IPS DF 4.7 (cell line): ENCODE data around the gene PDCL3.

ENCODE experiments used
- DNase-seq: peaks from one replicate; pipeline ENCODE4 v3.0.0-alpha.2; 2013; ENCODE audit warnings: low spot score; ENCODE audit errors: extremely low read depth

The PDCL3 gene

DNA sequence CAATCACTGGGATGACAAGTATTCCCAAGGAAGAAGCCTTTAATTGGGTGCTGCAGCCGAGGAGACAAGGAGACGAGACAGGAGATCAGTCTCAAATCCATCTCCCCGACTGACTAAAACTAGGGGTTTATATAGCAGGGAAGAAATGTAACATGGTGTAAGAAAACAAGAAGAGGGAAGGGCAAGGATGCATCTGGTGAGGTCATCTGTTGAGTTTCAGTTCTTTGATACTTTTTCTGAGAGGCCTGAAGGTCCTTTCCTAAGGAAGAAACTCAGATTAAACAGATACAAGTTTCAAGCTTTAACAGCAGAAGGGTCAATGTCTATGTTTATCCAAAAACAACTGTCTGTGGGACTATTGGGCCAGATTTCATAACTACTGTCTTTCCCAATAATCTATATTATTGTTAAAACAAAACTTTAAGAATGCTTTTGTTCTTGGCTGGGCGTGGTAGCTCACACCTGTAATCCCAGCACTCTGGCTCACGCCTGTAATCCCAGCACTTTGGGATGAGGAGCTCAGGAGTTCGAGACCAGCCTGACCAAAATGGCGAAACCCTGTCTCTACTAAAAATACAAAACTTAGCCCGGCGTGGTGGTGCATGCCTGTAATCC is 2.5 kb upstream of the PDCL3 start:
- no peak for DNase-seq

DNA sequence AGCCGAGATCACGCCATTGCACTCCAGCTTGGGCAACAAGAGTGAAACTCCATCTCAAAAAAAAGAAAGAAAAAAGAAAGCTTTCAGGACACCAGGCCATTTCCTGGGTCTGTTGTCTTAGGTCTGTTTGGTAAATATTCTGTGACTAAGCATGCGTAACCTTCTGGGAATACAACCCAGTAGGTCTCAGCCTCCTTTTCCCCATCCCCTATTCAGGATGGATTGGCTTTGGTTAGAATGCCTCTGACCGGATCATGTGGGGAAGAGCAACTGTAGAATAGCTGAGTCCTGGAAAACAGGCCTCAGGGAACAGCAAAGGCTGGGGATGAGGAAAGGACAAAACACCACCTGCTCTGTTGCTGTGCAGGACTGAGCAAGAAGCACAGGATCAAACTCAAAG is 1.6 kb upstream of the PDCL3 start:
- DNase-seq, result no peak

- DNase-seq, result no peak
Measured at GRCh38 chr2:100563407-100564247, 834 bp downstream of the PDCL3 start.

- no peak for DNase-seq
Measured at GRCh38 chr2:100568989-100569388, 6.2 kb downstream of the PDCL3 start.

- no peak for DNase-seq
Measured at GRCh38 chr2:100571668-100572067, 8.9 kb downstream of the PDCL3 start.

DNA sequence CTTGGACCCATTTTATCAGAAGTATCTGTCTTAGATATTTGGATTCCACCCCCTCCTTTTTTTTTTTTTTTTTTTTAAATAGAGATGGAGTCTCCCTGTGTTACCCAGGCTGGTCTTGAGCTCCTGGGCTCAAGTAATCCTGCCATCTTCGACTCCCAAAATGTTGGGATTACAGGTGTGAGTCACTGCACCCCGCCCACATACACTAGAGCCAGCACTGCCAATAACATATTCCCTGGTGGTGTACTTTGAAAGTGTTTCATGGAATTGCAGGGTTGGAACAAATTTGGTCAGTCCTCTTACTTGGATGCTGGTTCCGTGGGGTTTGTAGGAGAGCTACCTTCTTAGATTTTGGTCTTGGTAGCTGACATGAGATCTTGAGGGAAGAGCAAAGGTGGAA is 15.0 kb downstream of the PDCL3 start:
- DNase-seq, result no peak

DNA sequence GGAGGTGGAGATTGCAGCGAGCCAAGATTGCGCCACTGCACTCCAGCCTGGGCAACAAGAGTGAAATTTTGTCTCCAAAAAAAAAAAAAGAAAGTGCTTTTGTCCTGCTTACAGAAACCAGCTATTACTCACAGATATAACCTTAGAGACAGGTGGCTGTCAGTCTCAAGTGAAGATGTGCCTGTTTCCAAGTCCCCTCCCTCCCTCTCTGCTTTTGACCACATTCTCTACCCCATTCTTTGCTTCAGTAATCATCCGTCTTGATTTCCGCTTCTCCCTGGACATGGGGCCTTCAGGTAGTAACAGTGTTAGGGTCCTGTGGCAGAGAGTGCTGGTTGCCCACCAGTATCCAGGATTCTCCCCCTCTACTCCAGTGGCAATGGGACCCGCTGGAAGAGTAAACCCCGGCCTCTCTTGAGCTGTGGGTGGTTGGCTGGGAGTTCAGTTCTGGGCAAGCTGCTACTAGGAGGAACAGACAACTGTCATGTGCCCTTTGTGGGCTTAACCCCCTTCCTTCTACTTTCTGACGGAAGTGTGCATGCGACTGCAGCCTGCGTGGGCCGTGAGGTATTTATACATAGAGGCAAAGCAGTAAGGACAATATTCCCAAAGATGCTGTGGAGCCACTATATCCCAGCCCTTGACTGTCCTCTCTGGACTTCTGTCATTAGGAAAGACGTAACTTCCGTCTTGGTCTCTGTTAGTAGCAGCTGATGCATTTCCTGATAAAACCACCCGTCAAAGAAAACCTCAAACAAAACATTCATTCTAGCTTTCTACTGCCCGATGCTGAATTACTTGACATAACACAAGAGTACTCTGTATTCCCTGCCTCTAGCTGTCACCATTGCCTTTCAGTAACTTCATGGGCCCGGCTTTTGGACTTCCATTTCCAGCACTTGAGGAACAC is 17.8 kb downstream of the PDCL3 start:
- no peak for DNase-seq

DNA sequence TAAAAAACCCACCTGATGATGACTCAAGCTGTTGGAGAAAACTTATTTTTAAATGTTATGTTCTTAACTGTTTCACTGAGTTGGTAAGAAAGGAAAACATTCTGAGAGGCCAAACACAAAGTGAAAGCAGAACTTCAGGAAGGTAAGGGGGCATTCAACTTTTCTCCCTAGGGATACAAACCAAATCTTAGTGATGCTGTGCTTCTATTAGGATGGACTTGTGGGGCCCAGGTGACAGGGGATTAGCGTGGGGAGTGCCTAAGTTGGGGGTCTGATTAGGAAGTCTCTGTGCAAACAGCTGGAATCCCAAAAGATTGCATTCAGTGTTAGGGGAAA is 18.5 kb downstream of the PDCL3 start:
- no peak for DNase-seq

- no peak for DNase-seq
Measured at GRCh38 chr2:100584816-100585215, 22.0 kb downstream of the PDCL3 start.

GRCh38 chr2:100588071-100588786 is 25.4 kb downstream of the PDCL3 start:
- DNase-seq, result no peak

DNA sequence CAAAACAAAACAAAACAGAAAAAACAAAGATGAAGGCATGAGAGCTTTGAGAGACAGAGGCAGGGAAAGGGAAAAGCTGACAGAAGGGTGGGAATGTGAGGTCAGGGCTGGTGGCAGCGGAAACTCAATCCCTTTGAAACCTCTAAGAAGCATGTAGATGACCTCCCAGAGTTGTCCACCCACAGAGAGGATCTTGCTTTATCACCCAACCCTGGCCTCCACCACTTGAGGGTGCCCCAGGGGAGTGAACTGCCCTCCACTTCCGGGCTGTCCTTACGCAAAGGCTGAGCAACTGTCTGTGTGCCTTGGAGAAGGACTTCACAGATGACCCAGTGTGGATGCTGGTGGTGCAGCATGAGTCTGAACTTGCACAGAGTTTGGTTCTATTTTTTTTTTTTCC is 26.7 kb downstream of the PDCL3 start:
- no peak for DNase-seq

GRCh38 chr2:100592226-100592625 is 29.4 kb downstream of the PDCL3 start:
- DNase-seq, result no peak

DNA sequence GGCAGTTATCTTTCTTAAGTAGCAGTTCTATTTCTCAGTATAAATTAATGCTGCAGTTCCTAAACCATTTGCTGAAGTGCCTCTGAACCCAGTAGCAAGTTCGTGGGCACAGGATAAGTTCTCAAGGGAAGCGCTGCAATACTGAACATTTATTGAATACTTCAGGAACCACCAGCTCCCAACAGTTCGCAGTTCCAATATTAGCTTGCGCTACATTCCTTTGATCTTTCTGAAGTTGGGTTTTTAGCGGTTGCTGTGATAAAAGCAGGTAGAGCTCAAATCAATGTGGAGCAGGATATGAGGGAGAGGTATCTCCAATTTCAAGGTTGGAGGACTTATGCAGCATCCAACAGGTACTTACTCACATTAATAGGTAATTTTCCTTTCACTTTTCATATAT is 33.7 kb downstream of the PDCL3 start:
- DNase-seq, result no peak

- no peak for DNase-seq
Measured at GRCh38 chr2:100599566-100599965, 36.8 kb downstream of the PDCL3 start.

GRCh38 chr2:100601661-100602060 is 38.9 kb downstream of the PDCL3 start:
- no peak for DNase-seq

- no peak for DNase-seq
Measured at GRCh38 chr2:100603414-100603813, 40.6 kb downstream of the PDCL3 start.

GRCh38 chr2:100603948-100604633 is 41.3 kb downstream of the PDCL3 start:
- no peak for DNase-seq

DNA sequence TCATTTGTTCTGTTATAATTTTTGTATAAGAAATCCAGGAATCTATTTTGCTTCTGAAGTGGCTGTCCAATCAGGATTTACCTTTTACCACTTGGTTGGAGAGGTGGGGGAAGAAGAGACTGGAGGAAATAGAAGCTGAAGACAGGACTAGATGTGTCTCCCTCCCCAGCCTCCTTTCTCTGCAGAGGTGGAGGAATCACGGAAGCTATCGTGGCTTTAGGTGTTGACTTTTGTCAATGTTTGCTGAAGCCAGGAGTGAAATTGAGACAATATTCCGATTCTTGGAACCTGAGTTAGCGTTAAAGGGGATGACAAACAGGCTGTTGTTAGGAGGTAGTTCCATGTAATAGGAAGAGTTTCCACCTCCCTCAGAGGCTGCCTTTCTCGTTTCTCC is 43.5 kb downstream of the PDCL3 start:
- no peak for DNase-seq

DNA sequence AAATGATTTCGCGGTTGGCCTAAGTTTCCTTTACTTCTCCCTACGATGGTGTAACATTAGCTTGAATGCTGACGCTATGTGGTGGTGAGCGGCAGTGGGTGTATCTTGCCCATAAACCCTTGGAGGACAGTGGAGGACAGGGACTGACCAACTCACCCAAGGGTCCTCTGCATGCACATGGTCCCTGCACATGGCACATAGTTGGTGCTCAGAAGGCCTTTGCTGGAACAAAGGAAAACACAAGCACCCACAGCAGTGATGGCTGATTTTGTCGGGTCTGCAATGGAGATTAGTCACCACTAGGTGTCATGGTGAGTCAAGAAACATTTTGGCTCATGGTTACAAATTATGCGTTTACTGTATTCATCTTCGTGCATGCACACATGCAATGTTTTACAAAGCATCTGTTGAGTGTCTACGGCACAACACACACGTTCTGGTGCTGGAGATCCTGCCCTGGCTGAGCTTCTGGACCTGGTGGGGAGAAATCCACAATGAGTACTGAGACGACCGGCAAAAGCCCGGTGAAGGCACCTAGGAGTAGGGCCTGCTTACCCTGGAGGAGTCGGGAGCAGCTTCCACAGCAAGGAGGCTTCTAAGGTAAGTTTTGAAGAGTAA is 44.0 kb downstream of the PDCL3 start:
- peak; percentile 72 for DNase-seq

DNA sequence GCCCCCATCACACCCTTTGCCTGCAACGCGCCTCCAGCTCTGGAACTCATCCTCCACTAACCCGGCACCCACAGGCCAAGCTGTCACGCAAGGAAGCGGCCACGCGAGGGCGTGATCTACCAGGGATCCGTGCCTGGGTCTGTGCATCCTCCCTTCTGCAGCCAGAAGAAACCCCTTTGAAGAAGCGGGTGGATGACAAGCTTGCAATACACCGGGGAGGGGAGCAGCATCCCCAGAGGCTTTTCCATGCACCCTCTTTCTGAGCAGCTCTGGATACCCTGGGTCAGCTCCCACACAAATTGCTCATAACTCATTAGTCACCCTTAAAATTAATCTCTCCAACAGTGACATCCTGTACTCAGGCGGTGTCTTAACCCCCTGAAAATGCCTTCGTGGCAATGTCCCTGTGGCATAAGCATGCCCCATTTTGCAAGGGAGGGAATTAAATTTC is 47.6 kb downstream of the PDCL3 start:
- no peak for DNase-seq
